HG03558 (cell line): ENCODE results near the gene CSNK2A2.

Experiments
- ATAC-seq: cut with Tn5 transposase; IDR thresholded peaks from one replicate; pipeline ENCODE4 v1.9.1; 2021; ENCODE audit warnings: moderate number of reproducible peaks; ENCODE audit not compliant: unreplicated experiment; ENCODE audit errors: extremely low read depth

Gene CSNK2A2

DNA sequence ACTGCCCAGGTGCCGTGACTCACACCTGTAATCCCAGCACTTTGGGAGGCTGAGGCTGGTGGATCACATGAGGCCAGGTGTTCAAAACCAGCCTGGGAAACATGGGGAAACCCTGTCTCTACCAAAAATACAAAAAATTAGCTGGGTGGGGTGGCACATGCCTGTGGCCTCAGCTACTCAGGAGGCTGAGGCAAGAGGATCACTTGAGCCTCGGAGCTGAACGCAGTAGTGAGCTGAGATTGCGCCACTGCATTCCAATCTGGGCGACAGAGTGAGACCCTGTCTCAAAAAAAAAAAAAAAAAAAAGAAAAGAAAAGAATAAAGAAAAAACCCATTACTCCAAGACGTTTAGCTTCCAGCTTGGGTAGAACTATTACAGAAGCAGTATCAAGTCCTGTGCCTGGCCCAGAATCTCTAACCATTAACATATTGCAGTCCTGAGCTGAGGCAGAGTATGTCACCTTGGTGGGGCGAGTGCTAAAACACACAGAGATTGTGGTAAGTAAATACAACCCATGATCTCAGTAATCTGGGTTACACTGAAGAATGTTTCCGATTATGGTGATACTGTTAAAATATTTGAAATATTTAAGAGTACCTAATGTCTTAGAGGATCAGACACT lies 45.5 kb downstream of the CSNK2A2 start:
- no peak for ATAC-seq

- ATAC-seq: no peak
These were observed 49.4 kb downstream of the CSNK2A2 start for GRCh38 chr16:58148526-58148925.

DNA sequence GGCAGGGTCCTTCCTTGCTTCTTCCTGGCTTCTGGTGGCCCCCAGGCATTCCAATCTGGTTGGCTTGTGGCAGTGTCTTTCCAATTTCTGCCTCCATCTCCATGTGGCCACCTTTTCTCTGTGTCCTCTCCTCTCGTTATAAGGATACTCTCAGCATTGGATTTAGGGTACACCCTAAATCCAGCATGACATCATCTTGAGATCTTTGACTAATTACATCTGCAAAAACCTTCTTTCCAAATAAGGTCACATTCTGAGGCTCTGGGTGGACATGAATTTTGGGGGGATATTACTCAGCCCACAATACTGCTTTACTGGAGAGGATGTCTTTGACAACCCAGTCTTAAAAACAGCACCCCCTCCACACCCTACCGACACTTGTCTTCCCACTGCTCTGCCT lies 49.8 kb downstream of the CSNK2A2 start:
- ATAC-seq: no peak

- no peak for ATAC-seq
These were observed 59.1 kb downstream of the CSNK2A2 start for GRCh38 chr16:58138852-58139251.

GRCh38 chr16:58137581-58137980 lies 60.3 kb downstream of the CSNK2A2 start:
- no peak for ATAC-seq

DNA sequence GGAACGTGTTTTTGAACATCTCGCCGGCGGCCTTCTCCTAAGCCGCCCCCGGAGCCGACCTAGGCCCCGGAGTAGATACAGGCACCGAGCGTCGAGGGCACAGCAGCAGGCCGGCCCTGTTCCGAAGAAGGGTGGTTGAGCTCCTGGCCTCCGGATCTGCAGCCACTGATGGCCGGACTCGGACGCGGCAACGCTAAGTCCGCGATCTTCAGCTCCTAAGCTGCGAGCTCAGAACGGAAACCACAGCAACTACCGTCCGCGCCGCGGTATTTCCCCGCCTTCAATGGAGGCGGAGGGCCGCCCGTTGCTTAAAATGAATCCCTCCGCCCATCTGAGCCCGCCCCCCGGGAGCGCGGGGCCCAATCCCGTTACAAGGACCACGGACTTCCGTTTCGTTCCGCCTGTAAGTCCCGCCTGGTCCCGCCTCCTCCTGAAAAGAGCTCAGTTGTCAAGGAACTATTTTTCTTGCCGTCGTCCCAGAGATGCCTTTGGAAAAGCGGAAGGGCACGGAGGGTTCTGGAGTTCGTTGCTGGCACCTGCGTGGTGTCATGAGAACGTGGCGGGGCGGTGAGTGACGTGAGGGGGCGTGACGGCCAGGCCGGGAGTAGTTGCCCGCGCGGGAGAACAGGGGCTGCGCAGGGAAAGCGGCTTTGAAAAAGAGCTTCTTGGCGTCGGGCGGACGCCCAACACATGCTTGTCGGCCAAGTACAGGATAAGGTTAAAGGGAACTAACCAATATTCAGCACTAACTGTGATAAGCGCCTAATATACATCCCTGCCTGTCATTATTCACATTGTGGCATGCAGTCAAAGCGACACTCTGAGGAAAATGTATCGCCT lies 68.6 kb downstream of the CSNK2A2 start, which contains the start of gene CFAP20:
TSS of gene CFAP20 (minus strand) at position 285 of the 840 bp plus-strand sequence. CDS start at position 19, 266 bp downstream.
- peak; percentile 68 for ATAC-seq

GRCh38 chr16:58128711-58129096 lies 69.2 kb downstream of the CSNK2A2 start:
- ATAC-seq: no peak

DNA sequence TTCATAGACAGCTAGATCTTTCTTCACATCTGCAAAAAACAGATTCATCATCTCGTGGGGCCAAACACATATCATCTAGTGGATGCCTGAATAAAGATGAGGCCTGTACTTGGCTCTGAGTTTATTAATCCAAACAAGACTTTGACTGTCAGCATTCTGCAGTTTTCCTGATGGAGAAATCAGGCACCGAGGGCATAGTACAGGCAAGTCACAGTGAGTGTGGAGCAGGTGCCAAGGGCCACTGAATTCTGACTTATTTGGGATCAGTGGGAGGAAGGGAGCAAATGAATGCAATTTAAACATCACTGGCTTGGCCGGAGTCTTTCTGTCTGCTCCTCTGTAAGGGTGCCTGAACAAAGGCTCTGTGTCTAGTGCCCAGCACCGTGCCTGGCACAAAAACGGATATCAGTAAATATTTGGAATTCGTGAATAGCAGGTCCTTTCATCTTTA lies 69.7 kb downstream of the CSNK2A2 start:
- ATAC-seq: no peak

- no peak for ATAC-seq
These were observed 70.3 kb downstream of the CSNK2A2 start for GRCh38 chr16:58127634-58128033.

DNA sequence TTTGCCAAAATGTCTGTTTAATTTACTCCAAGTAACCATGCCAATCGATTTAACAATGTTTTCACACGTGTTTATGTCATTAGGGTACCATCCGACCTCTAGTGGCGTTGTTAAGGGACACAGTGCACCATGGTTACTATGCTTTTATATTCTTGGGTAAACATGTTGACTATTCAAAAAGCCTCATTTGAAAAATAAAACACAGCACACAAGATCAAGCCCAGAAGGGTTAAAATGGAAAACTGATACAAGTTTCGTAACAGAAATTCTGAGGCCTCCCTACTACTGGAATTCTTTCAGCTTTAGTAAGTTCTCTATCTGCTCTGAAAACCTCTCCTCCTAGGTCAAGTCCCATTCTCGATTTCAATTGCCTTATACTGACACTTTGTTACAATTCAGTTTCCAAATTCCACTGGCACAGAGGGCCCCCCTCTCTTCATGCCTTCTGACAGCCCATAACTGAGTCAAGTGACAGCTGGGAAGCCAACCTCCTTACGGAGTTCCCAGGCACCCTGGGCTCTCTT lies 70.8 kb downstream of the CSNK2A2 start:
- no peak for ATAC-seq

- ATAC-seq: no peak
These were observed 71.4 kb downstream of the CSNK2A2 start for GRCh38 chr16:58126451-58126961.

GRCh38 chr16:58125781-58126335 lies 72.0 kb downstream of the CSNK2A2 start:
- ATAC-seq: no peak

DNA sequence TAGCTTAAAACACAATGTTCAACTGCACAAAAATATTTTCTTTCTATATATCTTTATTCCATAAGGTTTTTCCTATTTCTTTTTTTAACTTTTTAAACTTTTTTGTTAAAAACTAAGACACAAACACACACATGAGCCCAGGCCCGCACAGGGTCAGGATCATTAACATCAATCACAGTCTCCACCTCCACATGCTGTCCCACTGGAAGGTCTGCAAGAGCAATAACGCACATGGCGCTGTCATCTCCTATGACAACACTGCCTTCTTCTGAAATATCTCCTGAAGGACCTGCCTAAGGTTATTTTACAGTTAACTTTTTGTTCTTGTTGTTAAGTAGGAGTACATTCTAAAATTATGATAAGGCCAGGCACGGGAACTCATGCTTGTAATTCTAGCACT lies 72.9 kb downstream of the CSNK2A2 start:
- ATAC-seq: no peak

- no peak for ATAC-seq
These were observed 73.3 kb downstream of the CSNK2A2 start for GRCh38 chr16:58124601-58124915.

GRCh38 chr16:58123896-58124600 lies 73.9 kb downstream of the CSNK2A2 start:
- ATAC-seq: no peak

DNA sequence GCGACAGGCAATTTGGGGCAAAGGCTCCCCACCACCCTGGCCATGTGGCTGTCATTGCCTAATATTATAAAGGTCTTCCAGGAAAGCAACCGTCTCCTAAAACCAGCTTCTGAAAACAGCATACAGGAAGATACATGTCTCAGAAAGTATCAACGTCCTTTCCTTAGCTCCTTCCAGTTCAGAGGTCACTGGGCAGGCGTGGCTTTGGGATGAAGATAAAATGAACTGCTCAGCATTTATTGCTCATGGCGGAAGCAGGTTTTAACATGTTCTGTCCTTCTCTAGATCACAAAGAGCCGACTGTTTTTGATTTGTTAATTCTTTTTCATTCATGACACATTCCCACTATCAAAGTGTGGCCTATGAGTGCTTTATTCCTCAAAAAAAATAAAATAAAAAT lies 76.8 kb downstream of the CSNK2A2 start:
- no peak for ATAC-seq

GRCh38 chr16:58120234-58120633 lies 77.7 kb downstream of the CSNK2A2 start:
- no peak for ATAC-seq

DNA sequence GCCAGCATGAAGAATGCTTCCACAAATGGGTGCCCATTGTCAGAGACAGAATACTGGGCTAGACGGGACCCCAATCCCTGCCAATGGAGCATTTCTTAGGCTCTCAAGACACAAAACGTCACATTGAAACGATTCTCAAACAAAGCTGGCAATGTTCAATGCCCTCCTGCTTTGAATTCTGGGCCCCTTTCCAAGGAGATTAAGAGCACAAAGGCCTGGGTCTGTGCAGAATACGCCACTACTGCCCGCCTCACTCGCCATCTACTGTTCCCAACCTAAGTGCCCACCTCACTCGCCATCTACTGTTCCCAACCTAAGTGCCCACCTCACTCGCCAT lies 78.4 kb downstream of the CSNK2A2 start:
- ATAC-seq: no peak

- no peak for ATAC-seq
These were observed 79.0 kb downstream of the CSNK2A2 start for GRCh38 chr16:58118801-58119508.

GRCh38 chr16:58116529-58116928 lies 81.4 kb downstream of the CSNK2A2 start:
- ATAC-seq: no peak
